IMR-90 (cell line): ENCODE data around the gene SYNM. TPM values are rescaled to one million over a fixed set of nuclear protein-coding genes. Genes with fewer than 3 reads are reported as not detected.

Experiments
- ATAC-seq: fragments of 200-7000 bp; cut with Tn5 transposase; 2 replicates; pipeline ENCODE4 v1.9.1; 2020; ENCODE audit warnings: low read depth, mild to moderate bottlenecking, moderate library complexity
- BruUV-seq: library from RNA; stranded (reverse); fragments of 400-500 nt; replicated peaks from 2 replicates; lab custom pipeline; 2021; lab: Mats Ljungman, UMichigan
- CTCF ChIA-PET: fragments of 300-600 bp; formaldehyde crosslinking; extraction: SDS; loops from one replicate; lab custom pipeline; 2021; ENCODE audit warnings: antibody characterized with exemption; lab: Yijun Ruan, JAX
- POLR2A ChIA-PET: fragments of 300-600 bp; sonication (Branson Sonifier 250); formaldehyde crosslinking; loops from one replicate; lab custom pipeline; 2022; ENCODE audit warnings: antibody characterized with exemption; ENCODE audit not compliant: unreplicated experiment; lab: Charles Lee
- DNase-seq: peaks from one replicate; pipeline ENCODE4 v3.0.0; 2013
- H2AFZ ChIP-seq: replicated peaks from 2 replicates; pipeline ENCODE3; 2013; ENCODE audit warnings: low read length, mild to moderate bottlenecking; ENCODE audit not compliant: poor library complexity
- H2AK5ac ChIP-seq: 2 replicates; pipeline ENCODE4 v1.6.1; 2013; ENCODE audit warnings: low read depth, low read length, inconsistent platforms
- H2AK9ac ChIP-seq: replicated peaks from 2 replicates; pipeline ENCODE3; 2013; ENCODE audit warnings: mild to moderate bottlenecking, low read depth, low read length, moderate library complexity; ENCODE audit not compliant: poor library complexity
- H2BK120ac ChIP-seq: 2 replicates; pipeline ENCODE4 v1.6.1; 2013; ENCODE audit warnings: low read depth, low read length, inconsistent platforms
- H2BK15ac ChIP-seq: 3 replicates; pipeline ENCODE4 v1.6.1; 2013; ENCODE audit warnings: low read depth, low read length, inconsistent platforms
- H2BK20ac ChIP-seq: 2 replicates; pipeline ENCODE4 v1.6.1; 2013; ENCODE audit warnings: low read depth, mild to moderate bottlenecking, inconsistent platforms, low read length, moderate library complexity
- H2BK5ac ChIP-seq: 2 replicates; pipeline ENCODE4 v1.6.1; 2013; ENCODE audit warnings: mild to moderate bottlenecking, low read depth, low read length, inconsistent platforms; ENCODE audit not compliant: poor library complexity, severe bottlenecking
- H3K14ac ChIP-seq: replicated peaks from 2 replicates; pipeline ENCODE4 v1.6.1; 2013; ENCODE audit warnings: low read depth, low read length, inconsistent platforms
- H3K18ac ChIP-seq: 2 replicates; pipeline ENCODE4 v1.6.1; 2013; ENCODE audit warnings: low read depth, low read length, control low read depth
- H3K23ac ChIP-seq: 2 replicates; pipeline ENCODE4 v1.6.1; 2013; ENCODE audit warnings: low read depth, low read length, inconsistent platforms
- H3K27ac ChIP-seq: 2 replicates; pipeline ENCODE4 v1.5.1; 2013; ENCODE audit warnings: mild to moderate bottlenecking, control low read depth, low read length; ENCODE audit not compliant: insufficient read depth
- H3K27me3 ChIP-seq: 2 replicates; pipeline ENCODE4 v1.6.1; 2013; ENCODE audit warnings: low read length; ENCODE audit not compliant: control insufficient read depth, insufficient read depth
- H3K36me3 ChIP-seq: 2 replicates; pipeline ENCODE4 v1.6.1; 2013; ENCODE audit warnings: low read length, mixed read lengths; ENCODE audit not compliant: control insufficient read depth, insufficient read depth
- H3K4ac ChIP-seq: 2 replicates; pipeline ENCODE4 v1.6.1; 2013; ENCODE audit warnings: low read depth, low read length, inconsistent platforms
- H3K4me1 ChIP-seq: 2 replicates; pipeline ENCODE4 v1.6.1; 2013; ENCODE audit warnings: low read length, mixed read lengths; ENCODE audit not compliant: control insufficient read depth, insufficient read depth
- H3K4me2 ChIP-seq: 2 replicates; pipeline ENCODE4 v1.6.1; 2013; ENCODE audit warnings: low read depth, mild to moderate bottlenecking, control low read depth, low read length, moderate library complexity
- H3K4me3 ChIP-seq: 2 replicates; pipeline ENCODE4 v1.5.1; 2013; ENCODE audit warnings: low read depth, mild to moderate bottlenecking, control low read depth, low read length, moderate library complexity; ENCODE audit not compliant: insufficient read depth
- H3K56ac ChIP-seq: 2 replicates; pipeline ENCODE4 v1.6.1; 2013; ENCODE audit warnings: low read length, inconsistent platforms; ENCODE audit not compliant: insufficient read depth; ENCODE audit errors: extremely low read depth
- H3K79me1 ChIP-seq, 2 experiments: 2 replicates each; pipeline ENCODE4 v1.6.1; 2013; ENCODE audit warnings: low read length in 2 of 2, inconsistent platforms in 1 of 2, low read depth in 1 of 2
- H3K9ac ChIP-seq: 2 replicates; pipeline ENCODE4 v1.6.1; 2013; ENCODE audit warnings: low read depth, low read length, control low read depth
- H3K9me1 ChIP-seq: 2 replicates; pipeline ENCODE4 v1.6.1; 2013; ENCODE audit warnings: low read length, inconsistent platforms; ENCODE audit not compliant: insufficient read depth
- H3K9me3 ChIP-seq: 2 replicates; pipeline ENCODE4 v1.6.1; 2013; ENCODE audit warnings: low read length; ENCODE audit not compliant: control insufficient read depth, insufficient read depth
- H4K20me1 ChIP-seq: 2 replicates; pipeline ENCODE4 v1.6.1; 2013; ENCODE audit warnings: low read length, inconsistent platforms; ENCODE audit not compliant: insufficient read depth
- H4K5ac ChIP-seq: 2 replicates; pipeline ENCODE4 v1.6.1; 2013; ENCODE audit warnings: mild to moderate bottlenecking, low read depth, low read length, control low read depth
- H4K8ac ChIP-seq, 2 experiments: 2 replicates each; pipeline ENCODE4 v1.6.1; 2013; ENCODE audit warnings: low read depth in 2 of 2, low read length in 2 of 2, control low read depth in 1 of 2, inconsistent platforms in 1 of 2
- H4K91ac ChIP-seq: 2 replicates; pipeline ENCODE4 v1.6.1; 2013; ENCODE audit warnings: low read depth, low read length, inconsistent platforms; ENCODE audit not compliant: insufficient read depth
- BHLHE40 ChIP-seq: fragments of 150-350 bp; IDR thresholded peaks from 2 replicates; pipeline ENCODE4 v1.6.1; 2016; ENCODE audit warnings: mild to moderate bottlenecking, low read depth, low read length
- CEBPB ChIP-seq: IDR thresholded peaks from 2 replicates; pipeline ENCODE4 v1.6.1; 2012; ENCODE audit warnings: low read depth, low read length, improper control_type of control experiment
- CHD1 ChIP-seq: IDR thresholded peaks from 2 replicates; pipeline ENCODE4 v1.6.1; 2012; ENCODE audit warnings: low read depth, low read length, improper control_type of control experiment
- CTCF ChIP-seq: conservative IDR thresholded peaks from 2 replicates; pipeline ENCODE4 v1.5.1; 2012; ENCODE audit warnings: mild to moderate bottlenecking, low read depth, low read length, improper control_type of control experiment
- ELK1 ChIP-seq: fragments of 150-350 bp; IDR thresholded peaks from 2 replicates; pipeline ENCODE4 v1.6.1; 2016; ENCODE audit warnings: low read depth, mild to moderate bottlenecking, low read length, moderate library complexity, borderline replicate concordance
- FOS ChIP-seq: fragments of 150-350 bp; IDR thresholded peaks from 2 replicates; pipeline ENCODE4 v1.6.1; 2016; ENCODE audit warnings: low read depth, low read length
- MAFK ChIP-seq: IDR thresholded peaks from 2 replicates; pipeline ENCODE4 v1.6.1; 2012; ENCODE audit warnings: low read depth, low read length, improper control_type of control experiment
- MXI1 ChIP-seq: IDR thresholded peaks from 2 replicates; pipeline ENCODE4 v1.6.1; 2012; ENCODE audit warnings: low read depth, mild to moderate bottlenecking, low read length, moderate library complexity, borderline replicate concordance
- POLR2A ChIP-seq: IDR thresholded peaks from 2 replicates; pipeline ENCODE4 v1.6.1; 2012; ENCODE audit warnings: mild to moderate bottlenecking, low read depth, low read length
- RAD21 ChIP-seq: IDR thresholded peaks from 2 replicates; pipeline ENCODE4 v1.6.1; 2012; ENCODE audit warnings: low read length, improper control_type of control experiment
- RCOR1 ChIP-seq: IDR thresholded peaks from 2 replicates; pipeline ENCODE4 v1.6.1; 2012; ENCODE audit warnings: mild to moderate bottlenecking, low read length, improper control_type of control experiment; ENCODE audit not compliant: insufficient replicate concordance
- RFX5 ChIP-seq: IDR thresholded peaks from 2 replicates; pipeline ENCODE4 v1.8.0; 2012; ENCODE audit warnings: low read depth, mild to moderate bottlenecking, low read length, moderate library complexity
- SMC3 ChIP-seq: fragments of 150-350 bp; IDR thresholded peaks from 2 replicates; pipeline ENCODE4 v1.6.1; 2016; ENCODE audit warnings: low read depth, mild to moderate bottlenecking, antibody characterized with exemption, low read length, moderate library complexity
- USF2 ChIP-seq: fragments of 150-350 bp; IDR thresholded peaks from 2 replicates; pipeline ENCODE4 v1.6.1; 2017; ENCODE audit warnings: mild to moderate bottlenecking, antibody characterized with exemption, low read length, low read depth
- WGBS, 2 experiments: methylation state at CpG; one replicate each; pipeline versions ENCODE4 v1.1.5 to v1.1.7; 2013; ENCODE audit warnings: missing lambda C conversion rate in 2 of 2; ENCODE audit not compliant: insufficient read length in 1 of 2; ENCODE audit errors: extremely low coverage in 2 of 2; 5-methylcytosine and 5-hydroxymethylcytosine counted together
- dilution Hi-C: fragments of 300-500 bp; cut with HindIII; formaldehyde crosslinking; loops from one replicate; pipeline ENCODE4 v1.14.3; 2018; ENCODE audit warnings: low sequenced_read_pairs; ENCODE audit not compliant: unreplicated experiment
- in situ Hi-C: fragments of 300-500 bp; cut with MboI; formaldehyde crosslinking; loops from 3 replicates; pipeline ENCODE4 v1.14.3; 2019; ENCODE audit warnings: low sequenced_read_pairs, inconsistent platforms, mixed read lengths
- intact Hi-C: fragments of 100-400 bp; cut with micrococcal nuclease; formaldehyde crosslinking; loops from 2 replicates; pipeline ENCODE4 v1.10.0; 2022
- polyA plus RNA-seq, 3 experiments: library from polyadenylated mRNA; depleted of rRNA; stranded (reverse); fragments of >200 nt; gene quantifications; 2 replicates each; pipeline ENCODE4 v1.2.3, GENCODE V29; 2012; ENCODE audit warnings: low replicate concordance in 1 of 3
- total RNA-seq: library from RNA; depleted of rRNA; stranded (reverse); fragments of >200 nt; gene quantifications from 2 replicates; pipeline ENCODE4 v1.2.3, GENCODE V29; 2012

The SYNM gene
- total and polyA plus RNA-seq, 2 of the 4 experiments (the other 2 are of a cell fraction) = 2.1 to 3.4 TPM

GRCh38 chr15:99103279-99103678 lies 1.6 kb upstream of the SYNM start:
- Histone ChIP-seq H3K18ac (no peak overlapping the region), H2AFZ (no peak overlapping the region), H4K20me1 (peaks cover 4% of the 10 kb centered on the region; the same call in 1 of the 2 replicates), H3K27me3 (peaks cover 15% of the 10 kb centered on the region), H2AK9ac (no peak overlapping the region), H2BK5ac (no peak overlapping the region), H3K4me3 (no peak overlapping the region), H3K9ac (no peak overlapping the region), H3K23ac (no peak overlapping the region), H3K4me1 (peaks cover 1% of the 10 kb centered on the region; the same call in 1 of the 2 replicates), H3K79me1 (peaks cover 4 to 18% of the 10 kb centered on the region in 2 experiments; a peak in 3 of 4 replicates), H4K8ac (no peak overlapping the region), H2AK5ac (no peak overlapping the region), H3K9me1 (peaks cover 10% of the 10 kb centered on the region; the same call in 1 of the 2 replicates), H3K36me3 (no peaks in the 10 kb centered on the region), H4K91ac (no peak overlapping the region), H3K14ac (no peak overlapping the region), H3K4me2 (no peak overlapping the region), H2BK120ac (no peak overlapping the region), H3K9me3 (no peaks in the 10 kb centered on the region), H3K56ac (no peak overlapping the region), H3K4ac (no peak overlapping the region), H2BK15ac (no peak overlapping the region), H2BK20ac (no peak overlapping the region), H4K5ac (no peak overlapping the region), H3K27ac (no peak overlapping the region)
- in situ Hi-C loops (loop anchor here (25.0 kb wide), 1 partner anchor 634 kb away; the partner anchor contains the start of gene LYSMD4), intact Hi-C loops (loop anchor here (5.0 kb wide), 1 partner anchor 629 kb away; the partner anchor contains the start of gene LYSMD4), dilution Hi-C loops (loop anchor here (25.0 kb wide), 1 partner anchor 109 kb away; no protein-coding TSS in a partner anchor)
- TF ChIP-seq POLR2A (no peak), CHD1 (no peak), MAFK (no peak), SMC3 (no peak), FOS (no peak), BHLHE40 (no peak), RAD21 (no peak), CEBPB (no peak), ELK1 (no peak), CTCF (no peak), RFX5 (no peak), USF2 (no peak), MXI1 (no peak), RCOR1 (no peak)
- DNase-seq = no peak
- ATAC-seq = no peak
- ChIA-PET CTCF (no interaction called here), POLR2A (interaction anchor here (0.6 kb wide), 1 partner anchor 630 kb away, joined by 3 read pairs; the partner anchor contains the start of gene LYSMD4)
- no TSS peak for BruUV-seq
- no CpG with 5 or more reads among the region's 2 CpGs for WGBS, 2 experiments
